Right cardiac atrium (tissue), 5 donors: Measurements from ENCODE around the gene CDH20. TPM values are rescaled to one million over a fixed set of nuclear protein-coding genes. Genes with fewer than 3 reads are reported as not detected.

Experiments used
- ATAC-seq, 2 donors: fragments of 200-7000 bp; cut with Tn5 transposase; one replicate each; pipeline versions ENCODE4 v1.8.0 to v1.9.1; 2020; ENCODE audit warnings: moderate library complexity in 2 of 2, mild to moderate bottlenecking in 1 of 2
- DNase-seq, 3 donors: peaks; one replicate each; pipeline ENCODE4 v3.0.0-alpha.2; 2020
- H3K27ac ChIP-seq: one replicate; pipeline ENCODE4 v1.5.1; 2013; ENCODE audit warnings: mild to moderate bottlenecking, low read length, control low read depth, moderate library complexity
- H3K27me3 ChIP-seq: one replicate; pipeline ENCODE4 v1.6.1; 2013; ENCODE audit not compliant: control insufficient read depth, insufficient read depth
- H3K4me1 ChIP-seq: one replicate; pipeline ENCODE4 v1.6.1; 2013; ENCODE audit warnings: low read length; ENCODE audit not compliant: control insufficient read depth, insufficient read depth
- H3K4me3 ChIP-seq: one replicate; pipeline ENCODE4 v1.5.1; 2013; ENCODE audit warnings: low read length, control low read depth
- H3K9me3 ChIP-seq: one replicate; pipeline ENCODE4 v1.6.1; 2013; ENCODE audit warnings: low read length; ENCODE audit not compliant: control insufficient read depth
- WGBS: extraction: QIAGEN DNeasy Blood & Tissue Kit; methylation state at CpG from one replicate; pipeline ENCODE4 v1.1.7; 2013; 5-methylcytosine and 5-hydroxymethylcytosine counted together
- intact Hi-C, 4 donors: fragments of 100-400 bp; cut with DNase I; formaldehyde crosslinking; loops; one replicate each; pipeline versions ENCODE4 v1.11.0 to v1.14.0; 2022 to 2023
- long read RNA-seq, 4 donors: library from polyadenylated mRNA; unstranded; transcript quantifications; one replicate each; pipeline ENCODE4 v2.0.0, GENCODE V29; 2020 to 2021
- polyA plus RNA-seq: library from polyadenylated mRNA; stranded (reverse); fragments of 200-250 nt; gene quantifications from one replicate; pipeline ENCODE4 v1.2.3, GENCODE V29; 2013
- total RNA-seq, 4 donors: library from RNA; stranded (reverse); fragmentation: NEBNext Ultra II Directional; extraction: Animal tissue kit (Norgen Biotek cat#: 25700); gene quantifications; one replicate each; pipeline ENCODE4 v1.2.1, GENCODE V29; 2021
- donor health status: healthy with polysubstance abuse.
- donor health status: DM: no; HTN: yes; CAD: no.
- donor health status: DM: no; HTN: no; CAD: no.
- donor health status: DM: no; HTN: yes; CAD: no; lungs with severe emphysema.
- donor health status: DM: yes; HTN: yes; CAD: no.

The CDH20 gene
- total RNA-seq (under 1 TPM in 2 of 4 donors, not detected in 2; 0.11 to 0.23 TPM), polyA plus RNA-seq (0.05 TPM)
- long read RNA-seq, donor 1: 0 reads
- long read RNA-seq, donor 2: 0 reads
- long read RNA-seq, donor 3: 0 reads
- long read RNA-seq, donor 4: 0 reads

GRCh38 chr18:61333271-61333745, at the start of gene CDH20:
Gene CDH20 (plus strand): TSS chr18:61333430.
- Histone ChIP-seq H3K27me3 (no peaks in the 10 kb centered on the region), H3K9me3 (no peaks in the 10 kb centered on the region), H3K4me3 (peak within 1 kb of the TSS; percentile 30), H3K27ac (no peak within 1 kb of the TSS), H3K4me1 (peaks cover 5% of the 10 kb centered on the region)
- WGBS: 3% methylated on average over 32 of the region's 32 CpGs
- intact Hi-C loops: no loop called here
- peak; percentile 11 to 13 for ATAC-seq
- DNase-seq: no peak

GRCh38 chr18:61284039-61284438, 49.2 kb upstream of the CDH20 start:
- ATAC-seq (no peak), DNase-seq (no peak)
- Histone ChIP-seq H3K27ac (no peak overlapping the region), H3K4me1 (no peaks in the 10 kb centered on the region), H3K4me3 (no peak overlapping the region), H3K9me3 (no peaks in the 10 kb centered on the region), H3K27me3 (no peaks in the 10 kb centered on the region)
- intact Hi-C loops: no loop called here
- WGBS: 78% methylated on average over 4 of the region's 4 CpGs

- H3K4me3 ChIP-seq: no peak overlapping the region
- no peaks in the 10 kb centered on the region for H3K4me1 ChIP-seq
- no peaks in the 10 kb centered on the region for H3K27me3 ChIP-seq
- no peak for DNase-seq
- ATAC-seq: no peak
- WGBS: 56% methylated on average over 2 of the region's 2 CpGs
- H3K9me3 ChIP-seq: no peaks in the 10 kb centered on the region
- intact Hi-C loops: no loop called here
- no peak overlapping the region for H3K27ac ChIP-seq
These were observed 47.5 kb upstream of the CDH20 start for GRCh38 chr18:61285777-61286176.

GRCh38 chr18:61286867-61287266, 46.4 kb upstream of the CDH20 start:
- H3K27ac ChIP-seq: no peak overlapping the region
- H3K4me1 ChIP-seq: no peaks in the 10 kb centered on the region
- no peak for DNase-seq
- no peaks in the 10 kb centered on the region for H3K27me3 ChIP-seq
- H3K4me3 ChIP-seq: no peak overlapping the region
- no peak for ATAC-seq
- H3K9me3 ChIP-seq: no peaks in the 10 kb centered on the region
- intact Hi-C loops: no loop called here
- 76% methylated on average over 4 of the region's 4 CpGs for WGBS

GRCh38 chr18:61290616-61291015, 42.6 kb upstream of the CDH20 start:
- Histone ChIP-seq H3K27ac (no peak overlapping the region), H3K4me1 (no peaks in the 10 kb centered on the region), H3K27me3 (no peaks in the 10 kb centered on the region), H3K9me3 (no peaks in the 10 kb centered on the region), H3K4me3 (no peak overlapping the region)
- ATAC-seq (no peak), DNase-seq (no peak)
- intact Hi-C loops: no loop called here
- WGBS: 93% methylated on average over 5 of the region's 5 CpGs

GRCh38 chr18:61292280-61293035, 40.8 kb upstream of the CDH20 start:
- DNase-seq (no peak), ATAC-seq (no peak)
- intact Hi-C loops: no loop called here
- no peak overlapping the region for H3K27ac ChIP-seq
- H3K9me3 ChIP-seq: no peaks in the 10 kb centered on the region
- H3K4me1 ChIP-seq: no peaks in the 10 kb centered on the region
- 69% methylated on average over 4 of the region's 4 CpGs for WGBS
- no peaks in the 10 kb centered on the region for H3K27me3 ChIP-seq
- no peak overlapping the region for H3K4me3 ChIP-seq

GRCh38 chr18:61295153-61295552, 38.1 kb upstream of the CDH20 start:
- no peaks in the 10 kb centered on the region for H3K27me3 ChIP-seq
- no peak overlapping the region for H3K27ac ChIP-seq
- no peak overlapping the region for H3K4me3 ChIP-seq
- no peaks in the 10 kb centered on the region for H3K4me1 ChIP-seq
- ATAC-seq (no peak), DNase-seq (no peak)
- H3K9me3 ChIP-seq: no peaks in the 10 kb centered on the region
- intact Hi-C loops: no loop called here
- 92% methylated on average over 1 of the region's 1 CpG for WGBS

GRCh38 chr18:61308004-61308403, 25.2 kb upstream of the CDH20 start:
- Histone ChIP-seq H3K27ac (no peak overlapping the region), H3K9me3 (no peaks in the 10 kb centered on the region), H3K27me3 (no peaks in the 10 kb centered on the region), H3K4me1 (no peaks in the 10 kb centered on the region), H3K4me3 (no peak overlapping the region)
- ATAC-seq (no peak), DNase-seq (no peak)
- intact Hi-C loops: no loop called here
- 78% methylated on average over 3 of the region's 3 CpGs for WGBS

GRCh38 chr18:61308795-61309393, 24.3 kb upstream of the CDH20 start:
- intact Hi-C loops: no loop called here
- WGBS: 73% methylated on average over 11 of the region's 11 CpGs
- ATAC-seq: no peak

GRCh38 chr18:61322265-61322873, 10.9 kb upstream of the CDH20 start:
- Histone ChIP-seq H3K27me3 (no peaks in the 10 kb centered on the region), H3K9me3 (no peaks in the 10 kb centered on the region), H3K4me1 (no peaks in the 10 kb centered on the region), H3K27ac (no peak overlapping the region), H3K4me3 (no peak overlapping the region)
- 20% methylated on average over 9 of the region's 9 CpGs for WGBS
- peak; percentile 42 to 82 (median 77) for DNase-seq
- ATAC-seq: peak; percentile 67 to 74
- intact Hi-C loops: loop anchor here in 1 of 4 donors (5.0 kb wide), 1 partner anchor 180 kb away; no protein-coding TSS in a partner anchor

More at GRCh38 chr18:61308795-61309393, 24.3 kb upstream of the CDH20 start:
- H3K9me3 ChIP-seq: no peaks in the 10 kb centered on the region
- no peak overlapping the region for H3K27ac ChIP-seq
- DNase-seq: no peak
- no peak overlapping the region for H3K4me3 ChIP-seq
- no peaks in the 10 kb centered on the region for H3K4me1 ChIP-seq
- no peaks in the 10 kb centered on the region for H3K27me3 ChIP-seq

GRCh38 chr18:61323951-61324350, 9.3 kb upstream of the CDH20 start:
- no peak overlapping the region for H3K4me3 ChIP-seq
- intact Hi-C loops: loop anchor here in 1 of 4 donors (5.0 kb wide), 1 partner anchor 178 kb away; no protein-coding TSS in a partner anchor
- H3K27me3 ChIP-seq: no peaks in the 10 kb centered on the region
- WGBS: 74% methylated on average over 1 of the region's 1 CpG
- no peak overlapping the region for H3K27ac ChIP-seq
- no peak for ATAC-seq
- DNase-seq: no peak
- no peaks in the 10 kb centered on the region for H3K9me3 ChIP-seq
- H3K4me1 ChIP-seq: no peaks in the 10 kb centered on the region
